GM18909 (cell line): ENCODE data around the gene DZIP1L.
"Not testable (repeated sequence)": the region's sequence is repeated elsewhere in the genome, so short reads cannot be mapped to it uniquely, and the experiment has no call there.

Experiments
- ATAC-seq: cut with Tn5 transposase; IDR thresholded peaks from one replicate; pipeline ENCODE4 v1.9.1; 2021; ENCODE audit warnings: mild to moderate bottlenecking; ENCODE audit not compliant: unreplicated experiment, poor library complexity

The DZIP1L gene

GRCh38 chr3:138114431-138114918 is 933 bp downstream of the DZIP1L start:
- no peak for ATAC-seq

- no peak for ATAC-seq
These were observed 2.1 kb downstream of the DZIP1L start for GRCh38 chr3:138113326-138113725.

- ATAC-seq = no peak
These were observed 3.0 kb downstream of the DZIP1L start for GRCh38 chr3:138112362-138112761.

- no peak for ATAC-seq
These were observed 9.8 kb downstream of the DZIP1L start for GRCh38 chr3:138105598-138105997.

- ATAC-seq = no peak
These were observed 11.9 kb downstream of the DZIP1L start for GRCh38 chr3:138103466-138103865.

GRCh38 chr3:138101351-138101940 is 14.0 kb downstream of the DZIP1L start:
- ATAC-seq = not testable (repeated sequence)

GRCh38 chr3:138099417-138099816 is 16.0 kb downstream of the DZIP1L start:
- no peak for ATAC-seq

GRCh38 chr3:138097192-138098172 is 17.9 kb downstream of the DZIP1L start:
- ATAC-seq = peak; percentile 65

- ATAC-seq = no peak
These were observed 21.7 kb downstream of the DZIP1L start for GRCh38 chr3:138093721-138094120.

- ATAC-seq = no peak
These were observed 23.4 kb downstream of the DZIP1L start for GRCh38 chr3:138092023-138092422.

- no peak for ATAC-seq
These were observed 26.3 kb downstream of the DZIP1L start for GRCh38 chr3:138089091-138089490.

- not testable (repeated sequence) for ATAC-seq
These were observed 29.7 kb downstream of the DZIP1L start for GRCh38 chr3:138085745-138086144.

GRCh38 chr3:138084196-138084595 is 31.2 kb downstream of the DZIP1L start:
- no peak for ATAC-seq

- ATAC-seq = no peak
These were observed 32.4 kb downstream of the DZIP1L start for GRCh38 chr3:138082992-138083386.

GRCh38 chr3:138082085-138082991 is 33.1 kb downstream of the DZIP1L start:
- ATAC-seq = no peak

- ATAC-seq = no peak
These were observed 33.9 kb downstream of the DZIP1L start for GRCh38 chr3:138081371-138082084.

GRCh38 chr3:138079901-138080300 is 35.5 kb downstream of the DZIP1L start:
- no peak for ATAC-seq

GRCh38 chr3:138078901-138079344 is 36.5 kb downstream of the DZIP1L start:
- no peak for ATAC-seq

GRCh38 chr3:138078096-138078495 is 37.3 kb downstream of the DZIP1L start:
- ATAC-seq = no peak

GRCh38 chr3:138072796-138073195 is 42.6 kb downstream of the DZIP1L start:
- no peak for ATAC-seq
